ENCODE measurements around the gene SCNN1A. TPM values are rescaled to one million over a fixed set of nuclear protein-coding genes. Genes with fewer than 3 reads are reported as not detected.

SCNN1A gene
- 0.12 and 0.15 TPM in 2 replicates for total RNA-seq (ENCODE audit: low replicate concordance)

GRCh38 chr12:6375269-6376078 lies at the start of gene SCNN1A:
TSS of gene SCNN1A (minus strand) at chr12:6375563. CDS start at chr12:6374783, 780 bp downstream.

GRCh38 chr12:6383572-6384498 lies 8.5 kb upstream of the SCNN1A start, which contains the start of gene LTBR:
TSS of gene LTBR (plus strand) at chr12:6384162. CDS start at chr12:6384359, 197 bp downstream.

GRCh38 chr12:6341417-6342139 lies 33.8 kb downstream of the SCNN1A start, which contains the start of gene TNFRSF1A:
TSS of gene TNFRSF1A (minus strand) at chr12:6342076. CDS start at chr12:6341814, 262 bp downstream.

Other genes with a start within 250 kb of the SCNN1A start
- 104 and 263 TPM in 2 replicates for gene CD9, start 175.2 kb downstream of the SCNN1A start, total RNA-seq (ENCODE audit: low replicate concordance)
- gene PLEKHG6, start 64.9 kb downstream of the SCNN1A start, total RNA-seq (ENCODE audit: low replicate concordance), result under 0.01 and 0.08 TPM in 2 replicates
- gene TNFRSF1A, start 33.5 kb downstream of the SCNN1A start, total RNA-seq (ENCODE audit: low replicate concordance), result 54.4 and 102 TPM in 2 replicates
- 25.7 and 27.2 TPM in 2 replicates for gene LTBR, start 8.6 kb upstream of the SCNN1A start, total RNA-seq (ENCODE audit: low replicate concordance)
- gene CD27, start 69.4 kb upstream of the SCNN1A start, total RNA-seq (ENCODE audit: low replicate concordance), result not detected in 2 replicates
- 5.1 and 15.4 TPM in 2 replicates for gene TAPBPL, start 76.5 kb upstream of the SCNN1A start, total RNA-seq (ENCODE audit: low replicate concordance)
- 8.6 and 19.4 TPM in 2 replicates for gene VAMP1, start 95.1 kb upstream of the SCNN1A start, total RNA-seq (ENCODE audit: low replicate concordance)
- 92.0 and 176 TPM in 2 replicates for gene MRPL51, start 117.7 kb upstream of the SCNN1A start, total RNA-seq (ENCODE audit: low replicate concordance)
- gene NCAPD2, start 118.5 kb upstream of the SCNN1A start, total RNA-seq (ENCODE audit: low replicate concordance), result 15.0 and 30.4 TPM in 2 replicates
- gene GAPDH, start 159.0 kb upstream of the SCNN1A start, total RNA-seq (ENCODE audit: low replicate concordance), result 7,358 and 9,019 TPM in 2 replicates
- gene IFFO1, start 180.5 kb upstream of the SCNN1A start, total RNA-seq (ENCODE audit: low replicate concordance), result 8.8 and 36.9 TPM in 2 replicates
- gene NOP2, start 192.7 kb upstream of the SCNN1A start, total RNA-seq (ENCODE audit: low replicate concordance), result 11.5 and 20.7 TPM in 2 replicates
- 187 and 210 TPM in 2 replicates for gene CHD4, start 231.8 kb upstream of the SCNN1A start, total RNA-seq (ENCODE audit: low replicate concordance)

Data from smooth muscle cell of the coronary artery (primary cell).